Measurements from ENCODE around the gene PPFIA3.
A peak's percentile ranks its signal among the peaks of the same experiment; 100 is the strongest.

PPFIA3 gene

GRCh38 chr19:49152119-49152550 is 32.8 kb downstream of the PPFIA3 start:
- Mint-ChIP-seq H3K36me3 (ENCODE audit: low read depth) (no peaks in the 10 kb centered on the region), H3K27me3 (ENCODE audit: low read depth) (peaks cover 15% of the 10 kb centered on the region)

GRCh38 chr19:49153167-49153809 is 33.9 kb downstream of the PPFIA3 start:
- Mint-ChIP-seq H3K27me3 (ENCODE audit: low read depth) (peaks cover 15% of the 10 kb centered on the region), H3K9me3 (no peaks in the 10 kb centered on the region)

More at GRCh38 chr19:49152119-49152550, 32.8 kb downstream of the PPFIA3 start:
- H3K4me3 Mint-ChIP-seq: peak overlapping the region; percentile 98 to 100 (median 99)
- TF ChIP-seq CTCF (IDR thresholded peaks at IDR 0.05; ENCODE audit: unreplicated experiment in 3 of 3): no peak
- H3K9me3 Mint-ChIP-seq: no peaks in the 10 kb centered on the region
- peak overlapping the region in 2 of 3 experiments; percentile 90 to 95 for H3K27ac Mint-ChIP-seq
- peaks cover 50% of the 10 kb centered on the region for H3K4me1 Mint-ChIP-seq

GRCh38 chr19:49154279-49154678 is 34.9 kb downstream of the PPFIA3 start:
- H3K4me3 Mint-ChIP-seq: peak overlapping the region; percentile 76 to 99 (median 83)
- no peak for TF ChIP-seq CTCF (IDR thresholded peaks at IDR 0.05; ENCODE audit: unreplicated experiment in 3 of 3)
- H3K9me3 Mint-ChIP-seq: no peaks in the 10 kb centered on the region
- H3K27ac Mint-ChIP-seq: peak overlapping the region in 2 of 3 experiments; percentile 86 to 92
- H3K4me1 Mint-ChIP-seq: peaks cover 54% of the 10 kb centered on the region
- peaks cover 15% of the 10 kb centered on the region for H3K27me3 Mint-ChIP-seq (ENCODE audit: low read depth)
- no peaks in the 10 kb centered on the region for H3K36me3 Mint-ChIP-seq (ENCODE audit: low read depth)

More at GRCh38 chr19:49153167-49153809, 33.9 kb downstream of the PPFIA3 start:
- peak overlapping the region; percentile 76 to 100 (median 99) for H3K4me3 Mint-ChIP-seq
- H3K36me3 Mint-ChIP-seq (ENCODE audit: low read depth): no peaks in the 10 kb centered on the region
- TF ChIP-seq CTCF (IDR thresholded peaks at IDR 0.05; ENCODE audit: unreplicated experiment in 3 of 3): no peak
- peak overlapping the region; percentile 5 to 51 (median 10) for H3K27ac Mint-ChIP-seq
- peaks cover 51% of the 10 kb centered on the region for H3K4me1 Mint-ChIP-seq

GRCh38 chr19:49155005-49155819 is 35.9 kb downstream of the PPFIA3 start, which contains the start of gene HRC:
Gene HRC, minus strand, starts transcription at chr19:49155396. Its CDS starts 159 bp downstream, at chr19:49155237.
- Mint-ChIP-seq H3K27me3 (ENCODE audit: low read depth) (peaks cover 15% of the 10 kb centered on the region), H3K27ac (peak within 1 kb of the TSS; percentile 86 to 92 (median 89)), H3K4me1 (peaks cover 50% of the 10 kb centered on the region), H3K4me3 (peak within 1 kb of the TSS; percentile 76 to 99 (median 83)), H3K9me3 (no peaks in the 10 kb centered on the region), H3K36me3 (ENCODE audit: low read depth) (no peaks in the 10 kb centered on the region)
- TF ChIP-seq CTCF (IDR thresholded peaks at IDR 0.05; ENCODE audit: unreplicated experiment in 3 of 3): no peak

GRCh38 chr19:49155820-49156346 is 36.5 kb downstream of the PPFIA3 start:
- TF ChIP-seq CTCF (IDR thresholded peaks at IDR 0.05; ENCODE audit: unreplicated experiment in 3 of 3): no peak
- peak overlapping the region; percentile 86 to 92 (median 89) for H3K27ac Mint-ChIP-seq

More at GRCh38 chr19:49155820-49156346, 36.5 kb downstream of the PPFIA3 start:
- peaks cover 15% of the 10 kb centered on the region for H3K27me3 Mint-ChIP-seq (ENCODE audit: low read depth)
- H3K4me1 Mint-ChIP-seq: peaks cover 50% of the 10 kb centered on the region
- peak overlapping the region; percentile 76 to 99 (median 83) for H3K4me3 Mint-ChIP-seq
- peaks cover 2% of the 10 kb centered on the region for H3K36me3 Mint-ChIP-seq (ENCODE audit: low read depth)
- H3K9me3 Mint-ChIP-seq: no peaks in the 10 kb centered on the region

All from nephron (organoid).